Panc1 (cell line): ENCODE data around the gene PICALM.

Experiments
- CTCF ChIP-seq: fragments of 450-650 bp; IDR thresholded peaks from 2 replicates; pipeline ENCODE4 v1.5.1; 2017; ENCODE audit warnings: mild to moderate bottlenecking
- POLR2AphosphoS5 ChIP-seq: IDR thresholded peaks from 2 replicates; pipeline ENCODE4 v1.6.1; 2012; ENCODE audit warnings: mild to moderate bottlenecking, low read depth, low read length, moderate library complexity
- REST ChIP-seq, 2 experiments: IDR thresholded peaks; 2 replicates each; pipeline ENCODE4 v1.6.1; 2011 to 2012; ENCODE audit warnings: low read depth in 2 of 2, control low read depth in 1 of 2, low read length in 1 of 2, mild to moderate bottlenecking in 1 of 2, moderate library complexity in 1 of 2; ENCODE audit not compliant: insufficient read depth in 1 of 2
- SIN3A ChIP-seq: IDR thresholded peaks from 2 replicates; pipeline ENCODE4 v1.6.1; 2012; ENCODE audit warnings: low read depth, mild to moderate bottlenecking, low read length, moderate library complexity, borderline replicate concordance; ENCODE audit not compliant: insufficient read depth
- TCF7L2 ChIP-seq: IDR thresholded peaks from 2 replicates; pipeline ENCODE4 v1.6.1; 2011; ENCODE audit warnings: mild to moderate bottlenecking, low read depth, low read length, inconsistent platforms

GRCh38 chr11:85967457-85967856 is 101.4 kb downstream of the PICALM start:
- TF ChIP-seq CTCF (no peak), POLR2AphosphoS5 (no peak), SIN3A (no peak), TCF7L2 (no peak), REST (IDR thresholded peaks at IDR 0.05; ENCODE audit: insufficient read depth in 1 of 2, low read depth in 2 of 2, low read length in 1 of 2) (no peak)
